ENCODE data around the gene MCUB. TPM values are rescaled to one million over a fixed set of nuclear protein-coding genes. Genes with fewer than 3 reads are reported as not detected.

The MCUB gene
- total RNA-seq, 2 experiments from 2014 or later = 62.3 to 65.3 TPM

DNA sequence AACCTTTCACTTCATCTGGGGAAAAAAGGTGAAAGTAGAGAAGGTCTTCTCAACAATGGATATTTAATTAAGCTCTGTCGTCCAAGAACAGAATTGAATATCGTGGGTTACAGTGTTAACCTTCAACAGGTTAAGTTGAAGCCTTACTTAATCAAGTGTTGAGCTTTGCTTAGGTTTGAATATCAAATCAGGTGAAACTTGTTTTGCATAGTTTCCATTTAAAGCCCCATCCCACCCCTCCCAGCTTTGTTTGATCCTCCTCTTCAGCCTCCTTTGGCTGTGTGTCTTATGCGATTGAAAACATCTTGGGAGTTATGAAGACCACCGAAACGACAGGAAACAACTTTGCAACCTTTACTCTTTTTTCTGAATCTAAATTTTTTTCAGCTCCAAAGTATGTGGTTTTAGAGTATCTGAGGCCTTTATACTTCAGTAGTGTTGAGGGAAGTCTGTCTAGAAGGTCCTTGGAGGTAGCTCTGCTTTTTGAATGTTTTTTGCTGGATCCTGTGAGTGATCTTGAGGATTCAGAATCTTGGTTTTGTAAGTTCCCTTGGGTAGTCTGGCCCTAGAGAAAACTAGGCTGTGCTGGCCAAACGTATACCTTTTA is 39.1 kb downstream of the MCUB start:
- peaks cover 30% of the 10 kb centered on the region for H3K36me3 Mint-ChIP-seq (ENCODE audit: low read depth)
- H3K27me3 Mint-ChIP-seq = no peaks in the 10 kb centered on the region
- H3K4me1 Mint-ChIP-seq (ENCODE audit: low read depth) = peaks cover 31% of the 10 kb centered on the region
- peaks cover 4% of the 10 kb centered on the region for H3K9me3 Mint-ChIP-seq
- TF ChIP-seq, protein P1, sequence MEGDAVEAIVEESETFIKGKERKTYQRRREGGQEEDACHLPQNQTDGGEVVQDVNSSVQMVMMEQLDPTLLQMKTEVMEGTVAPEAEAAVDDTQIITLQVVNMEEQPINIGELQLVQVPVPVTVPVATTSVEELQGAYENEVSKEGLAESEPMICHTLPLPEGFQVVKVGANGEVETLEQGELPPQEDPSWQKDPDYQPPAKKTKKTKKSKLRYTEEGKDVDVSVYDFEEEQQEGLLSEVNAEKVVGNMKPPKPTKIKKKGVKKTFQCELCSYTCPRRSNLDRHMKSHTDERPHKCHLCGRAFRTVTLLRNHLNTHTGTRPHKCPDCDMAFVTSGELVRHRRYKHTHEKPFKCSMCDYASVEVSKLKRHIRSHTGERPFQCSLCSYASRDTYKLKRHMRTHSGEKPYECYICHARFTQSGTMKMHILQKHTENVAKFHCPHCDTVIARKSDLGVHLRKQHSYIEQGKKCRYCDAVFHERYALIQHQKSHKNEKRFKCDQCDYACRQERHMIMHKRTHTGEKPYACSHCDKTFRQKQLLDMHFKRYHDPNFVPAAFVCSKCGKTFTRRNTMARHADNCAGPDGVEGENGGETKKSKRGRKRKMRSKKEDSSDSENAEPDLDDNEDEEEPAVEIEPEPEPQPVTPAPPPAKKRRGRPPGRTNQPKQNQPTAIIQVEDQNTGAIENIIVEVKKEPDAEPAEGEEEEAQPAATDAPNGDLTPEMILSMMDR (IDR thresholded peaks at IDR 0.05) = no peak
- H3K27ac Mint-ChIP-seq = peak overlapping the region; percentile 81
- intact Hi-C loops (cut with micrococcal nuclease) = no loop called here
- ChIA-PET POLR2A (interaction anchor here (1.0 kb wide), 1 partner anchor 13 kb away, joined by 3 read pairs; no protein-coding TSS in a partner anchor), CTCF (interaction anchor here (0.8 to 1.6 kb wide), 4 partner anchors 9 to 30 kb away, joined by 3 to 6 read pairs (median 4); no protein-coding TSS in a partner anchor)
- no peak for DNase-seq
- no peak overlapping the region for H3K4me3 Mint-ChIP-seq
- ATAC-seq = peak; percentile 37

DNA sequence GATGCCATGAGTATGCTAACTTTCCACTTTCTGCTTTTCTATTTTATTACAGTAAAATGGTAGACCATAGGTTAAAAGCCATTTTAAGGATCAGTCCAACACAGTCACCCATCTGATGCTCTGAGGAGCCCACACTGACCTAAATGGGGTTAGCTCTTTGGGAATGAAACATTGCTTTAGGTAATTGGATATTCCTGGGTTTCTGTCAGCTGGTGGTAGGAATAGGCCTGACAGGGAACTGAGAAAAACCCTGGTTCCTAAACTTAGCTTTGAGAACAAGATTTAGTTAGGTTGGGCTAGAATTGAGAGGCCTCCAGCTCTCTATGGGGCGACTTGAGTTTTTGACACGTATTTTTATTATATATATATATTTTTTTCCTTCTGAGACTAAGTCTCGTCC is 40.4 kb downstream of the MCUB start:
- H3K4me3 Mint-ChIP-seq = no peak overlapping the region
- ATAC-seq (no peak), DNase-seq (no peak)
- TF ChIP-seq, protein P1 (IDR thresholded peaks at IDR 0.05) = no peak
- H3K27me3 Mint-ChIP-seq = no peaks in the 10 kb centered on the region
- POLR2A ChIA-PET = interaction anchor here (0.7 to 1.0 kb wide), 2 partner anchors 12 kb away, joined by 3 to 5 read pairs; no protein-coding TSS in a partner anchor
- peaks cover 40% of the 10 kb centered on the region for H3K36me3 Mint-ChIP-seq (ENCODE audit: low read depth)
- peaks cover 37% of the 10 kb centered on the region for H3K4me1 Mint-ChIP-seq (ENCODE audit: low read depth)
- peaks cover 8% of the 10 kb centered on the region for H3K9me3 Mint-ChIP-seq
- intact Hi-C loops (cut with micrococcal nuclease) = no loop called here
- CTCF ChIA-PET = no interaction called here
- no peak overlapping the region for H3K27ac Mint-ChIP-seq

DNA sequence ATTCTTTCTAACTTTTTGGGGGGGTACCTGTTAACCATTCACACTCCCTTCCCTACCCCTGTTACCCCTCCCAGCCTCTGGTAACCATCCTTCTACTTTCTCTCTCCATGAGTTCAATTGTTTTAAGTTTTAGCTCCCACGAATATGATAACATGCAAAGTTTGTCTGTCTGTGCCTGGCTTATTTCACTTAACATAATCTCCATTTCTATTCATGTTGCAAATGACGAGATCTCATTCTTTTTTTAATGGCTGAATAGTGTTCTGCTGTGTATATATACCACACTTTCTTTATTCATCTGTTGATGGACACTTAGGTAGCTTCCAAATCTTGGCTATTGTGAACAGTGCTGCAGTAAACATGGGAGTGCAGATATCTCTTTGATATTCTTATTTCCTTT is 41.3 kb downstream of the MCUB start:
- DNase-seq (no peak), ATAC-seq (no peak)
- Mint-ChIP-seq H3K9me3 (peaks cover 8% of the 10 kb centered on the region), H3K27ac (no peak overlapping the region), H3K4me3 (no peak overlapping the region), H3K36me3 (ENCODE audit: low read depth) (peaks cover 42% of the 10 kb centered on the region), H3K4me1 (ENCODE audit: low read depth) (peaks cover 40% of the 10 kb centered on the region), H3K27me3 (no peaks in the 10 kb centered on the region)
- intact Hi-C loops (cut with micrococcal nuclease) = no loop called here
- ChIA-PET POLR2A (interaction anchor here (0.7 to 1.0 kb wide), 2 partner anchors 11 to 13 kb away, joined by 3 to 5 read pairs; no protein-coding TSS in a partner anchor), CTCF (no interaction called here)
- TF ChIP-seq, protein P1 (IDR thresholded peaks at IDR 0.05) = no peak

DNA sequence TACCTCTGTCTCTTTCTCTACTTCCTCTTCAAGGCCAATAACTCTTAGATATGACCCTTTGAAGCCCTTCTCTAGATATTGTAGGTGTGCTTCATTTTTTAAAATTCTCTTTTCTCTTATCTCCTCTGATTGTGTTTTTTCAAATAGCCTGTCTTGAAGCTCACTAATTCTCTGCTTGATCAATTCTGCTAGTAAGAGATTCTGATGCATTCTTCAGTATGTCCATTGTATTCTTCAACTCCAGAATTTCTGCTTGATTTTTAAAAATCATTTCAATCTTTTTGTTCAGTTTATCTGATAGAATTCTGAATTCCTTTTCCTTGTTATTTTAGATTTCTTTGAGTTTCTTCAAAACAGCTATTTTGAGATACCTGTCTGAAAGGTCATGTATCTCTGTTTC is 47.9 kb downstream of the MCUB start:
- POLR2A ChIA-PET = no interaction called here
- intact Hi-C loops (cut with micrococcal nuclease) = no loop called here
- peaks cover 45% of the 10 kb centered on the region for H3K4me1 Mint-ChIP-seq (ENCODE audit: low read depth)

DNA sequence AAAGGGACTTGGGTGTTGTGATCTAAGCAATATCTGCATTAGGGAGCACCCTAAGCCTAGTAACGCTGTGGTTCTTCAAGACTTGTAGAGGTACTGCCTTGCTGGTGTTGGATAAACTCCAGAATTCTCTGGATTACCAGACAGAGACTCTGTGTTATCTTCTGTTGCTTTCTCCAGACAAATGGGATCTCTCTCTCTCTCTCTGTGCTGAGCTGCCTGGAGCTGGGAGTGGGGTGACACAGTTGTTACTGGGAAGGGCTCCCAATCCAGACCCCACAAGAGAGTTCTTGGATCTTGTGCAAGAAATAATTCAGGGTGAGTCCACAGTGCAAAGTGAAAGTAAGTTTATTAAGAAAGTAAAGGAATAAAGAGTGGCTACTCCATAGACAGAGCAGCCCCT is 48.8 kb downstream of the MCUB start:
- peaks cover 19% of the 10 kb centered on the region for H3K9me3 Mint-ChIP-seq
- POLR2A ChIA-PET = no interaction called here
- H3K27me3 Mint-ChIP-seq = no peaks in the 10 kb centered on the region

More for the DNA sequence above, 47.9 kb downstream of the MCUB start:
- DNase-seq = no peak
- CTCF ChIA-PET = no interaction called here
- ATAC-seq = no peak
- Mint-ChIP-seq H3K36me3 (ENCODE audit: low read depth) (peaks cover 51% of the 10 kb centered on the region), H3K27me3 (no peaks in the 10 kb centered on the region), H3K27ac (no peak overlapping the region), H3K4me3 (no peak overlapping the region), H3K9me3 (peaks cover 19% of the 10 kb centered on the region)
- TF ChIP-seq, protein P1 (IDR thresholded peaks at IDR 0.05) = no peak

More for the DNA sequence above, 48.8 kb downstream of the MCUB start:
- Mint-ChIP-seq H3K4me3 (no peak overlapping the region), H3K36me3 (ENCODE audit: low read depth) (peaks cover 52% of the 10 kb centered on the region), H3K4me1 (ENCODE audit: low read depth) (peaks cover 52% of the 10 kb centered on the region), H3K27ac (peak overlapping the region; percentile 40)
- ATAC-seq (no peak), DNase-seq (no peak)
- intact Hi-C loops (cut with micrococcal nuclease) = no loop called here
- CTCF ChIA-PET = no interaction called here
- TF ChIP-seq, protein P1 (IDR thresholded peaks at IDR 0.05) = no peak
